IMR-90 (cell line): ENCODE data around the gene PLA2G4D. TPM values are rescaled to one million over a fixed set of nuclear protein-coding genes. Genes with fewer than 3 reads are reported as not detected.

ENCODE experiments used
- ATAC-seq: fragments of 200-7000 bp; cut with Tn5 transposase; 2 replicates; pipeline ENCODE4 v1.9.1; 2020; ENCODE audit warnings: low read depth, mild to moderate bottlenecking, moderate library complexity
- BruUV-seq: library from RNA; stranded (reverse); fragments of 400-500 nt; replicated peaks from 2 replicates; lab custom pipeline; 2021; lab: Mats Ljungman, UMichigan
- CTCF ChIA-PET: fragments of 300-600 bp; formaldehyde crosslinking; extraction: SDS; loops from one replicate; lab custom pipeline; 2021; ENCODE audit warnings: antibody characterized with exemption; lab: Yijun Ruan, JAX
- POLR2A ChIA-PET: fragments of 300-600 bp; sonication (Branson Sonifier 250); formaldehyde crosslinking; loops from one replicate; lab custom pipeline; 2022; ENCODE audit warnings: antibody characterized with exemption; ENCODE audit not compliant: unreplicated experiment; lab: Charles Lee
- DNase-seq: peaks from one replicate; pipeline ENCODE4 v3.0.0; 2013
- H2AFZ ChIP-seq: replicated peaks from 2 replicates; pipeline ENCODE3; 2013; ENCODE audit warnings: low read length, mild to moderate bottlenecking; ENCODE audit not compliant: poor library complexity
- H2AK5ac ChIP-seq: 2 replicates; pipeline ENCODE4 v1.6.1; 2013; ENCODE audit warnings: low read depth, low read length, inconsistent platforms
- H2AK9ac ChIP-seq: replicated peaks from 2 replicates; pipeline ENCODE3; 2013; ENCODE audit warnings: mild to moderate bottlenecking, low read depth, low read length, moderate library complexity; ENCODE audit not compliant: poor library complexity
- H2BK120ac ChIP-seq: 2 replicates; pipeline ENCODE4 v1.6.1; 2013; ENCODE audit warnings: low read depth, low read length, inconsistent platforms
- H2BK15ac ChIP-seq: 3 replicates; pipeline ENCODE4 v1.6.1; 2013; ENCODE audit warnings: low read depth, low read length, inconsistent platforms
- H2BK20ac ChIP-seq: 2 replicates; pipeline ENCODE4 v1.6.1; 2013; ENCODE audit warnings: low read depth, mild to moderate bottlenecking, inconsistent platforms, low read length, moderate library complexity
- H2BK5ac ChIP-seq: 2 replicates; pipeline ENCODE4 v1.6.1; 2013; ENCODE audit warnings: mild to moderate bottlenecking, low read depth, low read length, inconsistent platforms; ENCODE audit not compliant: poor library complexity, severe bottlenecking
- H3K14ac ChIP-seq: replicated peaks from 2 replicates; pipeline ENCODE4 v1.6.1; 2013; ENCODE audit warnings: low read depth, low read length, inconsistent platforms
- H3K18ac ChIP-seq: 2 replicates; pipeline ENCODE4 v1.6.1; 2013; ENCODE audit warnings: low read depth, low read length, control low read depth
- H3K23ac ChIP-seq: 2 replicates; pipeline ENCODE4 v1.6.1; 2013; ENCODE audit warnings: low read depth, low read length, inconsistent platforms
- H3K27ac ChIP-seq: 2 replicates; pipeline ENCODE4 v1.5.1; 2013; ENCODE audit warnings: mild to moderate bottlenecking, control low read depth, low read length; ENCODE audit not compliant: insufficient read depth
- H3K27me3 ChIP-seq: 2 replicates; pipeline ENCODE4 v1.6.1; 2013; ENCODE audit warnings: low read length; ENCODE audit not compliant: control insufficient read depth, insufficient read depth
- H3K36me3 ChIP-seq: 2 replicates; pipeline ENCODE4 v1.6.1; 2013; ENCODE audit warnings: low read length, mixed read lengths; ENCODE audit not compliant: control insufficient read depth, insufficient read depth
- H3K4ac ChIP-seq: 2 replicates; pipeline ENCODE4 v1.6.1; 2013; ENCODE audit warnings: low read depth, low read length, inconsistent platforms
- H3K4me1 ChIP-seq: 2 replicates; pipeline ENCODE4 v1.6.1; 2013; ENCODE audit warnings: low read length, mixed read lengths; ENCODE audit not compliant: control insufficient read depth, insufficient read depth
- H3K4me2 ChIP-seq: 2 replicates; pipeline ENCODE4 v1.6.1; 2013; ENCODE audit warnings: low read depth, mild to moderate bottlenecking, control low read depth, low read length, moderate library complexity
- H3K4me3 ChIP-seq: 2 replicates; pipeline ENCODE4 v1.5.1; 2013; ENCODE audit warnings: low read depth, mild to moderate bottlenecking, control low read depth, low read length, moderate library complexity; ENCODE audit not compliant: insufficient read depth
- H3K56ac ChIP-seq: 2 replicates; pipeline ENCODE4 v1.6.1; 2013; ENCODE audit warnings: low read length, inconsistent platforms; ENCODE audit not compliant: insufficient read depth; ENCODE audit errors: extremely low read depth
- H3K79me1 ChIP-seq, 2 experiments: 2 replicates each; pipeline ENCODE4 v1.6.1; 2013; ENCODE audit warnings: low read length in 2 of 2, inconsistent platforms in 1 of 2, low read depth in 1 of 2
- H3K9ac ChIP-seq: 2 replicates; pipeline ENCODE4 v1.6.1; 2013; ENCODE audit warnings: low read depth, low read length, control low read depth
- H3K9me1 ChIP-seq: 2 replicates; pipeline ENCODE4 v1.6.1; 2013; ENCODE audit warnings: low read length, inconsistent platforms; ENCODE audit not compliant: insufficient read depth
- H3K9me3 ChIP-seq: 2 replicates; pipeline ENCODE4 v1.6.1; 2013; ENCODE audit warnings: low read length; ENCODE audit not compliant: control insufficient read depth, insufficient read depth
- H4K20me1 ChIP-seq: 2 replicates; pipeline ENCODE4 v1.6.1; 2013; ENCODE audit warnings: low read length, inconsistent platforms; ENCODE audit not compliant: insufficient read depth
- H4K5ac ChIP-seq: 2 replicates; pipeline ENCODE4 v1.6.1; 2013; ENCODE audit warnings: mild to moderate bottlenecking, low read depth, low read length, control low read depth
- H4K8ac ChIP-seq, 2 experiments: 2 replicates each; pipeline ENCODE4 v1.6.1; 2013; ENCODE audit warnings: low read depth in 2 of 2, low read length in 2 of 2, control low read depth in 1 of 2, inconsistent platforms in 1 of 2
- H4K91ac ChIP-seq: 2 replicates; pipeline ENCODE4 v1.6.1; 2013; ENCODE audit warnings: low read depth, low read length, inconsistent platforms; ENCODE audit not compliant: insufficient read depth
- BHLHE40 ChIP-seq: fragments of 150-350 bp; IDR thresholded peaks from 2 replicates; pipeline ENCODE4 v1.6.1; 2016; ENCODE audit warnings: mild to moderate bottlenecking, low read depth, low read length
- CHD1 ChIP-seq: IDR thresholded peaks from 2 replicates; pipeline ENCODE4 v1.6.1; 2012; ENCODE audit warnings: low read depth, low read length, improper control_type of control experiment
- FOS ChIP-seq: fragments of 150-350 bp; IDR thresholded peaks from 2 replicates; pipeline ENCODE4 v1.6.1; 2016; ENCODE audit warnings: low read depth, low read length
- MAFK ChIP-seq: IDR thresholded peaks from 2 replicates; pipeline ENCODE4 v1.6.1; 2012; ENCODE audit warnings: low read depth, low read length, improper control_type of control experiment
- MAZ ChIP-seq: IDR thresholded peaks from 2 replicates; pipeline ENCODE4 v1.6.1; 2012; ENCODE audit warnings: low read depth, mild to moderate bottlenecking, low read length, improper control_type of control experiment, moderate library complexity, borderline replicate concordance
- MXI1 ChIP-seq: IDR thresholded peaks from 2 replicates; pipeline ENCODE4 v1.6.1; 2012; ENCODE audit warnings: low read depth, mild to moderate bottlenecking, low read length, moderate library complexity, borderline replicate concordance
- NFE2L2 ChIP-seq: fragments of 150-350 bp; IDR thresholded peaks from 2 replicates; pipeline ENCODE4 v1.6.1; 2016; ENCODE audit warnings: low read depth, mild to moderate bottlenecking, low read length
- POLR2A ChIP-seq: IDR thresholded peaks from 2 replicates; pipeline ENCODE4 v1.6.1; 2012; ENCODE audit warnings: mild to moderate bottlenecking, low read depth, low read length
- RAD21 ChIP-seq: IDR thresholded peaks from 2 replicates; pipeline ENCODE4 v1.6.1; 2012; ENCODE audit warnings: low read length, improper control_type of control experiment
- RCOR1 ChIP-seq: IDR thresholded peaks from 2 replicates; pipeline ENCODE4 v1.6.1; 2012; ENCODE audit warnings: mild to moderate bottlenecking, low read length, improper control_type of control experiment; ENCODE audit not compliant: insufficient replicate concordance
- RFX5 ChIP-seq: IDR thresholded peaks from 2 replicates; pipeline ENCODE4 v1.8.0; 2012; ENCODE audit warnings: low read depth, mild to moderate bottlenecking, low read length, moderate library complexity
- SMC3 ChIP-seq: fragments of 150-350 bp; IDR thresholded peaks from 2 replicates; pipeline ENCODE4 v1.6.1; 2016; ENCODE audit warnings: low read depth, mild to moderate bottlenecking, antibody characterized with exemption, low read length, moderate library complexity
- WGBS, 2 experiments: methylation state at CpG; one replicate each; pipeline versions ENCODE4 v1.1.5 to v1.1.7; 2013; ENCODE audit warnings: missing lambda C conversion rate in 2 of 2; ENCODE audit not compliant: insufficient read length in 1 of 2; ENCODE audit errors: extremely low coverage in 2 of 2; 5-methylcytosine and 5-hydroxymethylcytosine counted together
- dilution Hi-C: fragments of 300-500 bp; cut with HindIII; formaldehyde crosslinking; loops from one replicate; pipeline ENCODE4 v1.14.3; 2018; ENCODE audit warnings: low sequenced_read_pairs; ENCODE audit not compliant: unreplicated experiment
- in situ Hi-C: fragments of 300-500 bp; cut with MboI; formaldehyde crosslinking; loops from 3 replicates; pipeline ENCODE4 v1.14.3; 2019; ENCODE audit warnings: low sequenced_read_pairs, inconsistent platforms, mixed read lengths
- intact Hi-C: fragments of 100-400 bp; cut with micrococcal nuclease; formaldehyde crosslinking; loops from 2 replicates; pipeline ENCODE4 v1.10.0; 2022
- polyA plus RNA-seq, 3 experiments: library from polyadenylated mRNA; depleted of rRNA; stranded (reverse); fragments of >200 nt; gene quantifications; 2 replicates each; pipeline ENCODE4 v1.2.3, GENCODE V29; 2012; ENCODE audit warnings: low replicate concordance in 1 of 3
- total RNA-seq: library from RNA; depleted of rRNA; stranded (reverse); fragments of >200 nt; gene quantifications from 2 replicates; pipeline ENCODE4 v1.2.3, GENCODE V29; 2012
- TF ChIP-seq, protein P1 (sequence below): conservative IDR thresholded peaks from 2 replicates; pipeline ENCODE4 v1.5.1; 2012; ENCODE audit warnings: mild to moderate bottlenecking, low read depth, low read length, improper control_type of control experiment
- TF ChIP-seq, protein P2 (sequence below): fragments of 150-350 bp; IDR thresholded peaks from 2 replicates; pipeline ENCODE4 v1.6.1; 2017; ENCODE audit warnings: mild to moderate bottlenecking, antibody characterized with exemption, low read length, low read depth
- TF ChIP-seq, protein P3 (sequence below): fragments of 150-350 bp; IDR thresholded peaks from 2 replicates; pipeline ENCODE4 v1.6.1; 2016; ENCODE audit warnings: low read depth, mild to moderate bottlenecking, low read length, moderate library complexity, borderline replicate concordance

The PLA2G4D gene
- total and polyA plus RNA-seq, 2 of the 4 experiments (the other 2 are of a cell fraction), result not detected

DNA sequence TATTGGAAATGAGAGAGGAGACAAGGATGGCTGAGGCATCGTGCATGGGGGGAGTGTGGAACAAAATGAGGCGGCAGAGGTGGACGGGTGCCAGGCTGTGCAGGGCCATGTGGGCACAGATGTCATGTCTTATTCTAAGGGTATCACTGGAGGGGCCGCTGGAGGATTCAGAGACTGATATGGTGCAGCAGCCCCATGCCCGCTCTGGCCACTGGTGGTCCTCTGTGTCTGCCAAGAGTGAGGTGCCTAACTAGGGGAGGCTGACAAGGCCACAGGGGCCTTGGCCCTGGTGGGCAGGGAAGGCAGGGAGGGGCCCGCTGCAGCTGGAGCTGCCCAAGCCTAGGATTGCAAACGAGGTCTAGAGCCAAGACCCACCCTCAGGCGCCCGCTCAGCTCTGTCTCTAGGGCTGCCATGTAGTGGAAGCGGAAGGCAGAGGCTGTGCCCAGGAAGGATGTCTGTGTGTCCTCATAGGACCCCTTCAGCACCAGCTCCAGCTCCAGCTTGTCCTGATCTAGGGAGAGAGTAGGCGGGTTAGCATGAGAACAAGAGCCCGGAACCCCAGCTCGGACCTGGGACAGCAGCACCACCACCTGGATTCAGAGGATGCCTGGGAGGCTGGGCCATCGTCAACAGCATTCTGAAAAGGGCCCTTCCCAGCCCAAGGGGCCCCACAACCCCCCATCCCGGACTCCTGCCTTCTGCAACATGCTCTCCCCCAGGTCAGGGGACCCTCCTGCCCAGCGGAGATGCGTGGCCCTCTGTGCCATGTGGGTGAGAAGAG lies 11.3 kb downstream of the PLA2G4D start:
- no peak for DNase-seq
- WGBS, 2 experiments, result 30% methylated on average over 3 of the region's 17 CpGs; no CpG with 5 or more reads in 1 of the 2 experiments
- no peak for TF ChIP-seq NFE2L2
- no peak for TF ChIP-seq MAZ
- TF ChIP-seq, protein P1, sequence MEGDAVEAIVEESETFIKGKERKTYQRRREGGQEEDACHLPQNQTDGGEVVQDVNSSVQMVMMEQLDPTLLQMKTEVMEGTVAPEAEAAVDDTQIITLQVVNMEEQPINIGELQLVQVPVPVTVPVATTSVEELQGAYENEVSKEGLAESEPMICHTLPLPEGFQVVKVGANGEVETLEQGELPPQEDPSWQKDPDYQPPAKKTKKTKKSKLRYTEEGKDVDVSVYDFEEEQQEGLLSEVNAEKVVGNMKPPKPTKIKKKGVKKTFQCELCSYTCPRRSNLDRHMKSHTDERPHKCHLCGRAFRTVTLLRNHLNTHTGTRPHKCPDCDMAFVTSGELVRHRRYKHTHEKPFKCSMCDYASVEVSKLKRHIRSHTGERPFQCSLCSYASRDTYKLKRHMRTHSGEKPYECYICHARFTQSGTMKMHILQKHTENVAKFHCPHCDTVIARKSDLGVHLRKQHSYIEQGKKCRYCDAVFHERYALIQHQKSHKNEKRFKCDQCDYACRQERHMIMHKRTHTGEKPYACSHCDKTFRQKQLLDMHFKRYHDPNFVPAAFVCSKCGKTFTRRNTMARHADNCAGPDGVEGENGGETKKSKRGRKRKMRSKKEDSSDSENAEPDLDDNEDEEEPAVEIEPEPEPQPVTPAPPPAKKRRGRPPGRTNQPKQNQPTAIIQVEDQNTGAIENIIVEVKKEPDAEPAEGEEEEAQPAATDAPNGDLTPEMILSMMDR, result no peak
- TF ChIP-seq BHLHE40, result no peak
- no peak for TF ChIP-seq RFX5
- TF ChIP-seq SMC3, result no peak
- TF ChIP-seq, protein P2, sequence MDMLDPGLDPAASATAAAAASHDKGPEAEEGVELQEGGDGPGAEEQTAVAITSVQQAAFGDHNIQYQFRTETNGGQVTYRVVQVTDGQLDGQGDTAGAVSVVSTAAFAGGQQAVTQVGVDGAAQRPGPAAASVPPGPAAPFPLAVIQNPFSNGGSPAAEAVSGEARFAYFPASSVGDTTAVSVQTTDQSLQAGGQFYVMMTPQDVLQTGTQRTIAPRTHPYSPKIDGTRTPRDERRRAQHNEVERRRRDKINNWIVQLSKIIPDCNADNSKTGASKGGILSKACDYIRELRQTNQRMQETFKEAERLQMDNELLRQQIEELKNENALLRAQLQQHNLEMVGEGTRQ, result no peak
- no peak for TF ChIP-seq MAFK
- TF ChIP-seq RAD21, result no peak
- no peak for TF ChIP-seq FOS
- no peak for TF ChIP-seq RCOR1
- TF ChIP-seq, protein P3, sequence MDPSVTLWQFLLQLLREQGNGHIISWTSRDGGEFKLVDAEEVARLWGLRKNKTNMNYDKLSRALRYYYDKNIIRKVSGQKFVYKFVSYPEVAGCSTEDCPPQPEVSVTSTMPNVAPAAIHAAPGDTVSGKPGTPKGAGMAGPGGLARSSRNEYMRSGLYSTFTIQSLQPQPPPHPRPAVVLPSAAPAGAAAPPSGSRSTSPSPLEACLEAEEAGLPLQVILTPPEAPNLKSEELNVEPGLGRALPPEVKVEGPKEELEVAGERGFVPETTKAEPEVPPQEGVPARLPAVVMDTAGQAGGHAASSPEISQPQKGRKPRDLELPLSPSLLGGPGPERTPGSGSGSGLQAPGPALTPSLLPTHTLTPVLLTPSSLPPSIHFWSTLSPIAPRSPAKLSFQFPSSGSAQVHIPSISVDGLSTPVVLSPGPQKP, result no peak
- TF ChIP-seq CHD1, result no peak
- TF ChIP-seq POLR2A, result no peak
- TF ChIP-seq MXI1, result no peak

More for the DNA sequence above, 11.3 kb downstream of the PLA2G4D start:
- no peaks in the 10 kb centered on the region for H3K4me1 ChIP-seq
- no peak overlapping the region for H3K27ac ChIP-seq
- no peak overlapping the region for H2AK9ac ChIP-seq
- H2AFZ ChIP-seq, result no peak overlapping the region
- H3K18ac ChIP-seq, result no peak overlapping the region
- H3K9me1 ChIP-seq, result no peaks in the 10 kb centered on the region
- no peak overlapping the region for H3K9ac ChIP-seq
- no peak overlapping the region for H3K14ac ChIP-seq
- no peak overlapping the region for H3K4me2 ChIP-seq
- no peak overlapping the region for H4K91ac ChIP-seq
- H2BK15ac ChIP-seq, result no peak overlapping the region
- intact Hi-C loops, result loop anchor here (5.0 kb wide), 1 partner anchor 389 kb away; no protein-coding TSS in a partner anchor
- no peak overlapping the region for H2BK5ac ChIP-seq
- dilution Hi-C loops, result no loop called here
- H4K8ac ChIP-seq, result no peak overlapping the region
- no peak overlapping the region for H3K23ac ChIP-seq
- no peak overlapping the region for H2BK120ac ChIP-seq
- ChIA-PET CTCF (interaction anchor here (1.6 kb wide), 1 partner anchor 13 kb away, joined by 7 read pairs; no protein-coding TSS in a partner anchor), POLR2A (no interaction called here)
- no peak overlapping the region for H3K4me3 ChIP-seq
- H3K56ac ChIP-seq, result no peak overlapping the region
- H3K9me3 ChIP-seq, result no peaks in the 10 kb centered on the region
- no TSS peak for BruUV-seq
- in situ Hi-C loops, result no loop called here
- no peaks in the 10 kb centered on the region for H4K20me1 ChIP-seq
- H3K27me3 ChIP-seq, result peaks cover 75% of the 10 kb centered on the region
- H2AK5ac ChIP-seq, result no peak overlapping the region
- no peaks in the 10 kb centered on the region for H3K79me1 ChIP-seq
- ATAC-seq, result no peak
- H4K5ac ChIP-seq, result no peak overlapping the region
- no peak overlapping the region for H2BK20ac ChIP-seq
- no peaks in the 10 kb centered on the region for H3K36me3 ChIP-seq
- no peak overlapping the region for H3K4ac ChIP-seq
